ENCODE measurements around the gene PTPN13. TPM values are rescaled to one million over a fixed set of nuclear protein-coding genes. Genes with fewer than 3 reads are reported as not detected.

PTPN13 gene
- total RNA-seq, 4 donors from 2014 or later: 86.4 to 113 (median 92.6) TPM

GRCh38 chr4:86686741-86687140, 92.6 kb downstream of the PTPN13 start:
- TF ChIP-seq POLR2A (IDR thresholded peaks at IDR 0.05) (no peak), CTCF (IDR thresholded peaks at IDR 0.05) (no peak)
- peaks cover 0 to 12% (median 0%) of the 10 kb centered on the region in 4 donors for H3K4me1 ChIP-seq
- H3K27me3 ChIP-seq: no peaks in the 10 kb centered on the region
- H3K9me3 ChIP-seq: no peaks in the 10 kb centered on the region
- H3K27ac ChIP-seq: no peak overlapping the region
- DNase-seq (ENCODE audit: low spot score in 2 of 2): no peak
- peaks cover 0 to 26% (median 0%) of the 10 kb centered on the region in 3 donors for H3K36me3 ChIP-seq
- 83 to 86% methylated on average over 3 of the region's 3 CpGs for WGBS, 2 donors
- no peak overlapping the region for H3K4me3 ChIP-seq

GRCh38 chr4:86688026-86688425, 93.9 kb downstream of the PTPN13 start:
- no peak overlapping the region for H3K4me3 ChIP-seq
- no peak overlapping the region for H3K27ac ChIP-seq
- H3K27me3 ChIP-seq: no peaks in the 10 kb centered on the region
- WGBS, 2 donors: 83 to 90% methylated on average over 2 of the region's 2 CpGs
- peaks cover 0 to 25% (median 0%) of the 10 kb centered on the region in 3 donors for H3K36me3 ChIP-seq
- TF ChIP-seq CTCF (IDR thresholded peaks at IDR 0.05): no peak
- DNase-seq (ENCODE audit: low spot score in 2 of 2): no peak
- H3K4me1 ChIP-seq: peaks cover 0 to 7% (median 0%) of the 10 kb centered on the region in 4 donors
- no peaks in the 10 kb centered on the region for H3K9me3 ChIP-seq

- no peak for DNase-seq (ENCODE audit: low spot score in 2 of 2)
- peaks cover 0 to 9% (median 2%) of the 10 kb centered on the region in 4 donors for H3K4me1 ChIP-seq
- no peak for TF ChIP-seq EP300 (IDR thresholded peaks at IDR 0.05)
- no peak for TF ChIP-seq CTCF (IDR thresholded peaks at IDR 0.05)
- no peak for TF ChIP-seq POLR2A (IDR thresholded peaks at IDR 0.05)
- no peaks in the 10 kb centered on the region for H3K9me3 ChIP-seq
- H3K27me3 ChIP-seq: no peaks in the 10 kb centered on the region
- peaks cover 0 to 14% (median 0%) of the 10 kb centered on the region in 3 donors for H3K36me3 ChIP-seq
- H3K4me3 ChIP-seq: no peak overlapping the region
- WGBS, 2 donors: 78 to 93% methylated on average over 3 of the region's 3 CpGs
- H3K27ac ChIP-seq: no peak overlapping the region
These were observed 110.5 kb downstream of the PTPN13 start for GRCh38 chr4:86704601-86705000.

- H3K27me3 ChIP-seq: no peaks in the 10 kb centered on the region
- no peaks in the 10 kb centered on the region for H3K9me3 ChIP-seq
- no peak for TF ChIP-seq CTCF (IDR thresholded peaks at IDR 0.05)
- peak in 1 of 2 donors; percentile 39 for TF ChIP-seq EP300 (IDR thresholded peaks at IDR 0.05)
- peak overlapping the region in 2 of 4 donors; percentile 40 to 71 for H3K27ac ChIP-seq
- 66 to 72% methylated on average over 2 of the region's 2 CpGs for WGBS, 2 donors
- no peak overlapping the region for H3K4me3 ChIP-seq
- no peak for DNase-seq (ENCODE audit: low spot score in 2 of 2)
- peaks cover 0 to 7% (median 0%) of the 10 kb centered on the region in 3 donors for H3K36me3 ChIP-seq
- H3K4me1 ChIP-seq: peaks cover 0 to 13% (median 2%) of the 10 kb centered on the region in 4 donors
These were observed 112.9 kb downstream of the PTPN13 start for GRCh38 chr4:86706923-86707597.

GRCh38 chr4:86717651-86718050, 123.5 kb downstream of the PTPN13 start:
- Histone ChIP-seq H3K9me3 (no peaks in the 10 kb centered on the region), H3K4me1 (peaks cover 0 to 7% (median 3%) of the 10 kb centered on the region in 4 donors), H3K4me3 (no peak overlapping the region), H3K27me3 (no peaks in the 10 kb centered on the region), H3K27ac (peak overlapping the region in 1 of 4 donors; percentile 45), H3K36me3 (peaks cover 0 to 30% (median 0%) of the 10 kb centered on the region in 3 donors)
- no peak for DNase-seq (ENCODE audit: low spot score in 2 of 2)
- TF ChIP-seq POLR2A (IDR thresholded peaks at IDR 0.05): no peak
- TF ChIP-seq EP300 (IDR thresholded peaks at IDR 0.05): no peak
- no peak for TF ChIP-seq CTCF (IDR thresholded peaks at IDR 0.05)
